Type B pancreatic cell (in vitro differentiated cells): ENCODE results near the gene SLC30A3. TPM values are rescaled to one million over a fixed set of nuclear protein-coding genes. Genes with fewer than 3 reads are reported as not detected.

Source experiments
- DNase-seq: peaks from one replicate; pipeline ENCODE4 v3.0.0; 2021; ENCODE audit warnings: mixed read lengths; ENCODE audit not compliant: unreplicated experiment; ENCODE audit errors: extremely low spot score
- H3K27ac Mint-ChIP-seq: 2 replicates; pipeline ENCODE4 v1.8.0; 2021; ENCODE audit warnings: mild to moderate bottlenecking, mixed read lengths
- H3K27me3 Mint-ChIP-seq: 2 replicates; pipeline ENCODE4 v1.8.0; 2021; ENCODE audit warnings: mixed read lengths
- H3K36me3 Mint-ChIP-seq: 2 replicates; pipeline ENCODE4 v1.8.0; 2021; ENCODE audit warnings: mixed read lengths
- H3K4me1 Mint-ChIP-seq: one replicate; pipeline ENCODE4 v1.8.0; 2021; ENCODE audit warnings: mixed read lengths; ENCODE audit not compliant: unreplicated experiment
- H3K4me3 Mint-ChIP-seq: 2 replicates; pipeline ENCODE4 v1.8.0; 2021; ENCODE audit warnings: mild to moderate bottlenecking, mixed read lengths
- H3K9me3 Mint-ChIP-seq: 2 replicates; pipeline ENCODE4 v1.8.0; 2021; ENCODE audit warnings: mixed read lengths
- CTCF ChIP-seq: fragments of 200-600 bp; sonication (generic); conservative IDR thresholded peaks from 2 replicates; pipeline ENCODE4 v1.5.0; 2021; ENCODE audit warnings: antibody characterized with exemption, mild to moderate bottlenecking
- total RNA-seq: library from RNA; stranded (reverse); gene quantifications from 2 replicates; pipeline ENCODE4 v1.2.1, GENCODE V29; 2021; ENCODE audit warnings: low replicate concordance

Gene SLC30A3
- total RNA-seq, 1 donor from 2014 or later: 0.53 TPM

GRCh38 chr2:27237341-27237945, 25.4 kb downstream of the SLC30A3 start:
- Mint-ChIP-seq H3K36me3 (peaks cover 24% of the 10 kb centered on the region), H3K4me3 (no peak overlapping the region)
- TF ChIP-seq CTCF: no peak

GRCh38 chr2:27236626-27237025, 26.2 kb downstream of the SLC30A3 start:
- no peaks in the 10 kb centered on the region for H3K27me3 Mint-ChIP-seq
- H3K4me3 Mint-ChIP-seq: no peak overlapping the region
- no peak for DNase-seq
- TF ChIP-seq CTCF: no peak
- H3K27ac Mint-ChIP-seq: no peak overlapping the region
- no peaks in the 10 kb centered on the region for H3K4me1 Mint-ChIP-seq
- no peaks in the 10 kb centered on the region for H3K9me3 Mint-ChIP-seq
- H3K36me3 Mint-ChIP-seq: peaks cover 24% of the 10 kb centered on the region

More at GRCh38 chr2:27237341-27237945, 25.4 kb downstream of the SLC30A3 start:
- Mint-ChIP-seq H3K27me3 (no peaks in the 10 kb centered on the region), H3K4me1 (no peaks in the 10 kb centered on the region), H3K9me3 (no peaks in the 10 kb centered on the region), H3K27ac (no peak overlapping the region)
- no peak for DNase-seq

DNA sequence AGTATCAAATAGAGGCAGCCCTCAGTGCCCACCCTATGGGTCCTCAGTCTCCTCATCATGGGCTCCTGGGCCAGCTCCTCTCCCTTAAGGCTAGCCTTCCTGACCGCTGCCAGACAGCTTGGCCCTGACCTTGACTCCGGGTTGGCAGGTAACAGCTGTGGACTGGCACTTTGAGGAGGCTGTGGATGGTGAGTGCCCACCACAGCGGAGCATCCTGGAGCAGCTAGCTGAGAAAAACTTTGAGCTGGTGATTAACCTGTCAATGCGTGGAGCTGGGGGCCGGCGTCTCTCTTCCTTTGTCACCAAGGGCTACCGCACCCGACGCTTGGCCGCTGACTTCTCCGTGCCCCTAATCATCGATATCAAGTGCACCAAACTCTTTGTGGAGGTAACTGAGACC, 26.7 kb downstream of the SLC30A3 start:
- H3K27me3 Mint-ChIP-seq: no peaks in the 10 kb centered on the region
- H3K36me3 Mint-ChIP-seq: peaks cover 24% of the 10 kb centered on the region
- no peak overlapping the region for H3K27ac Mint-ChIP-seq
- H3K4me3 Mint-ChIP-seq: no peak overlapping the region
- H3K9me3 Mint-ChIP-seq: no peaks in the 10 kb centered on the region
- no peak for DNase-seq
- no peaks in the 10 kb centered on the region for H3K4me1 Mint-ChIP-seq
- TF ChIP-seq CTCF: no peak

- Mint-ChIP-seq H3K27ac (no peak overlapping the region), H3K36me3 (peaks cover 18% of the 10 kb centered on the region), H3K4me1 (no peaks in the 10 kb centered on the region), H3K9me3 (no peaks in the 10 kb centered on the region), H3K27me3 (no peaks in the 10 kb centered on the region), H3K4me3 (no peak overlapping the region)
- TF ChIP-seq CTCF: no peak
- DNase-seq: no peak
These were observed 29.5 kb downstream of the SLC30A3 start for GRCh38 chr2:27233341-27233740.

- no peaks in the 10 kb centered on the region for H3K4me1 Mint-ChIP-seq
- no peaks in the 10 kb centered on the region for H3K9me3 Mint-ChIP-seq
- no peak for DNase-seq
- no peaks in the 10 kb centered on the region for H3K27me3 Mint-ChIP-seq
- TF ChIP-seq CTCF: no peak
- no peak overlapping the region for H3K27ac Mint-ChIP-seq
- H3K36me3 Mint-ChIP-seq: peaks cover 22% of the 10 kb centered on the region
- H3K4me3 Mint-ChIP-seq: no peak overlapping the region
These were observed 30.9 kb downstream of the SLC30A3 start for GRCh38 chr2:27231921-27232320.

GRCh38 chr2:27227501-27227900, 35.3 kb downstream of the SLC30A3 start:
- no peak for TF ChIP-seq CTCF
- no peaks in the 10 kb centered on the region for H3K27me3 Mint-ChIP-seq
- H3K4me3 Mint-ChIP-seq: no peak overlapping the region
- no peak for DNase-seq
- H3K4me1 Mint-ChIP-seq: no peaks in the 10 kb centered on the region
- H3K9me3 Mint-ChIP-seq: no peaks in the 10 kb centered on the region
- H3K36me3 Mint-ChIP-seq: peaks cover 16% of the 10 kb centered on the region
- no peak overlapping the region for H3K27ac Mint-ChIP-seq
